GM18907 (cell line): ENCODE data around the gene NBPF1.
"Not testable (repeated sequence)": the region's sequence is repeated elsewhere in the genome, so short reads cannot be mapped to it uniquely, and the experiment has no call there.

Experiments
- ATAC-seq: cut with Tn5 transposase; IDR thresholded peaks from one replicate; pipeline ENCODE4 v1.9.1; 2021; ENCODE audit warnings: mild to moderate bottlenecking, moderate library complexity; ENCODE audit not compliant: unreplicated experiment

Gene NBPF1

GRCh38 chr1:16613185-16614147 lies at the start of gene NBPF1:
NBPF1 (minus strand) TSS chr1:16613564.
- peak; percentile 85 for ATAC-seq

GRCh38 chr1:16658234-16658633 lies 44.9 kb upstream of the NBPF1 start:
- ATAC-seq: not testable (repeated sequence)

- ATAC-seq: not testable (repeated sequence)
Observed at GRCh38 chr1:16656981-16657683, 43.8 kb upstream of the NBPF1 start.

GRCh38 chr1:16656574-16656973 lies 43.2 kb upstream of the NBPF1 start:
- ATAC-seq: not testable (repeated sequence)

- not testable (repeated sequence) for ATAC-seq
Observed at GRCh38 chr1:16651560-16651959, 38.2 kb upstream of the NBPF1 start.

GRCh38 chr1:16649960-16650359 lies 36.6 kb upstream of the NBPF1 start:
- ATAC-seq: not testable (repeated sequence)

- not testable (repeated sequence) for ATAC-seq
Observed at GRCh38 chr1:16649390-16649789, 36.0 kb upstream of the NBPF1 start.

GRCh38 chr1:16648756-16649155 lies 35.4 kb upstream of the NBPF1 start:
- not testable (repeated sequence) for ATAC-seq

GRCh38 chr1:16648250-16648649 lies 34.9 kb upstream of the NBPF1 start:
- ATAC-seq: not testable (repeated sequence)

- not testable (repeated sequence) for ATAC-seq
Observed at GRCh38 chr1:16647179-16648176, 34.1 kb upstream of the NBPF1 start.

GRCh38 chr1:16646716-16647115 lies 33.4 kb upstream of the NBPF1 start:
- not testable (repeated sequence) for ATAC-seq

- ATAC-seq: not testable (repeated sequence)
Observed at GRCh38 chr1:16646061-16646664, 32.8 kb upstream of the NBPF1 start.

GRCh38 chr1:16645271-16646060 lies 32.1 kb upstream of the NBPF1 start:
- ATAC-seq: peak; percentile 4

- peak; percentile 73 for ATAC-seq
Observed at GRCh38 chr1:16644482-16645270, 31.3 kb upstream of the NBPF1 start.

GRCh38 chr1:16644193-16644481 lies 30.8 kb upstream of the NBPF1 start:
- peak; percentile 31 for ATAC-seq

- peak; percentile 6 for ATAC-seq
Observed at GRCh38 chr1:16643476-16644192, 30.3 kb upstream of the NBPF1 start.

- ATAC-seq: not testable (repeated sequence)
Observed at GRCh38 chr1:16643001-16643411, 29.6 kb upstream of the NBPF1 start.
